ENCODE data around the gene SMAD7.
A peak's percentile ranks its signal among the peaks of the same experiment; 100 is the strongest.

The SMAD7 gene

GRCh38 chr18:48946329-48946835 lies 4.4 kb downstream of the SMAD7 start:
- DNase-seq (ENCODE audit: low spot score), result peak; percentile 47
- FAIRE-seq, result peak; percentile 52

- DNase-seq (ENCODE audit: low spot score) (no peak), FAIRE-seq (no peak)
Observed at GRCh38 chr18:48945953-48946217, 4.9 kb downstream of the SMAD7 start.

DNA sequence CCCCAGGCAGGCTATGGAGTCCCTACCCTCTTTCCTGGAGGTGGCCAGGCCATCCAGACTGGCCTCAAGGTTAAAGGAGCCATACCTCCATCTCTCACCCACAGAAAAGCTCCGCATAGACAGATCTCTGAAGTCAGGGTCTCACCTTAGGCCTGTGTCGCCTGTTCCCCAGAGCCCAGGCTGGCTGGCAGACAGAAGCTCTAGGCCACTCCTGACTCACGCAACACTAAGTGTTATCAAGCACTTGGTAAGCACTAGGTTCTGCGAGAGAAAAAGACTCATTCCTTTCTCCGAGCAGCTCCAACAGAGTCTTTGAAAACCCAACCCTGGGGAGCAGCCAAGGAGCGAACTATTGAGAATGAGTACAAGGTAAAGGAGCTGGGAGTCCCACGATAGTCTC lies 6.1 kb downstream of the SMAD7 start:
- FAIRE-seq (no peak), DNase-seq (ENCODE audit: low spot score) (peak; percentile 43)

DNA sequence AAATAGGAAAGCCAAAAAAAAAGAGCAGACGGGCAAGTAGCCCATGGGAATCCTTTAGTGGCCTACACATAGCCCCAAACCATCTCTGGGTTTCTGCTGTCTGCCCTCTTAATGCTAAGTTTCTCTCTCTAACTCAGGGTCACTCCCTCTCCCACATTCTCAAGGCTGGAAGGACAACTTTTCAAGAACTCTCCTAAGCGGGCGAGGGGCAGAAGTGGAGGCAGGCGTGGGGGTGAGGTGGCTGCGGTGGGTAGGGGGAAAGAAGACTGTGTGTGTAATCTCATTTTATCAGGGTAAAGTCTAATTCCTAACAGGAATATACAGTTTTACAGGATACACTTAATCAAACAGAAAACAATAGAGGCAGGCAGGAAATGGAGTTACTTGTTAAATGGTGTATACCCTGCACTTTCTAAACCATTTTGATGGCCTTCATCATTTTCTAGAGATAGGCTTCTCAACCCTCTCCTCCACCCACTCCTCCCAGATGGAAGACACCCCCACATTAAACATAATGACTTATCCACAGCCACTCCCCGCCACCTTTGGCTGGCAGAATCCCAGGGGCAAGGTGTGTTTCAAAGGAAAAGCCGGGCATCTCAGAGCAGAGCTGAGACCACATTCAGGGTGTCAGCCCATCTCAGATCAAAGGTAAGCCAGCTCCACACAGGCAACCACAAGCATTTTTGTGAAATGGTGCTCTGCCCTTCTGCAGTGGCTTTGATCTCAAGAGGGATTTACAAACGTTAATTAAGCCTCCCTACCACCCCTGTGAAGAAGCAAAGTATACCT lies 6.8 kb downstream of the SMAD7 start:
- FAIRE-seq, result no peak

DNA sequence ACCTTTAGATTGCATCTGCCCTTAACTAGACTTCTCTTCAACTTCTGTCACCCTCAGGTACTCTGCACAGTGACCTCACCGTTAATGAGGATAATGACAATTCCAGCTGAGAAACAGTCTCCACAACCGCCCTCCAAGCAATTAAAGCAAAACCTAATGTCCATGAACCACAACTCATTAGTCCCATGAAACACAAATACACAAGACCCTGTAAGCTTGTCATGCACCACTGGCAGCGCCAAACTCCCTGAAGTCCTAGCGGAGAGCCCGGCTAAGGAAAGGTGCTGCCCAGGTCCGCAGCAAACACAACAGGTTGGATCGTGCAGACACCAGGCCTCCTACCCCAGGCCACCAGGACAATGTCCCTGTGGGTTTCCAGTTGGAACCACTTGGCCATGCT lies 7.4 kb downstream of the SMAD7 start:
- FAIRE-seq, result no peak
- no peak for DNase-seq (ENCODE audit: low spot score)

More for the DNA sequence above, 6.8 kb downstream of the SMAD7 start:
- DNase-seq (ENCODE audit: low spot score), result no peak

DNA sequence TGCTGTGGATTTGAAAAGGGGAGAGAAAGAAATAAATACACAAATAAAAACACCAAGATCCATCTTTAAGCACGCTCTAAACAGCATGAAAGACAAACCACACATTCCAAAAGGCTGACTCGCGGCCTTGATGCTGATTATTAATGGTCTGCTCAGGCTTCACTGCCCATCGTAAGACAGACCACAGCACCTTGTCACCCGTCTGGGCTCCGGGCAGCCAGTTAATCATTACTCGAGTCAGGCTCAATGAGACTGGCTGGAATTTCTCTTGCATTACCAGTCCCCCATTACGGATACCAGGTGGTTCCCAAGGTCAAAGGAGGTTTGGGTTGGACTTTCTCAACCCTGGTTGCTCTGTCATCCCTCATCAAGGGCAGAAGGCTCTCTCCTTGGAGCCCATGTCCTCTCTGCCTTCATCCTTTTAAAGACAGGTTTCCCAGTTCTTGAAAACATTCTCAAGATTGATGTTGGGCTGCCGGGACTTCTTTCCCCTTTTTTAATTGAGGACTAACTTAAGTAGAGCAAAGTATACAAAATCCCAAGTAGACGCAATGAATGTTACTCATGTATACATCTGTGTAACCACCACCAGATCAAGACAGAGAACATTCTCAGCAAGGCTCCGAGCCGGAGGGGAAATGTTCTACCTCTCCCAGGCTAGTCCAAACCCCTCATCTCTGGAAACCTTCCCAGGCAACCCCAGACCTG lies 8.1 kb downstream of the SMAD7 start:
- FAIRE-seq (peak; percentile 98), DNase-seq (ENCODE audit: low spot score) (peak; percentile 99)

DNA sequence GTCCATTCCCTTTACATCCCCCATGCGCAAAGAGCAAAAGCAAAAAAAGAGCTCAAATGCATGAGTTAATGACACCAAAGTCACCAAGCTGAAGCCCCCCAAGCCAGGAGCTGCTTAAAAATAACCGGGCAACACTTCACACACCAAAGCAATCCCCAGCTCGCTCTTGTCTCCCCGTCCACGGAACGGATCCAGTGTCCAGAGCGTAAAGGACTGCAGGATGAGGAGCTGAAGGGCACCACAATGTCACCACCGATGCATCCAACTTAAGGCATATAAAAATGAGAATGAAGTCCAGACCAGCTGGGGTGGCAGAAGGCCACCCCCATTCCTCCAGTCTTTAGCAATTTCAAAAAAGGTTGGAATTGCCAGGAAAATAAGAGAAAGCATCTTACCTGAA lies 8.7 kb downstream of the SMAD7 start:
- no peak for DNase-seq (ENCODE audit: low spot score)

GRCh38 chr18:48941672-48942071 lies 9.1 kb downstream of the SMAD7 start:
- no peak for DNase-seq (ENCODE audit: low spot score)
- no peak for FAIRE-seq

More for the DNA sequence above, 8.7 kb downstream of the SMAD7 start:
- FAIRE-seq, result no peak

GRCh38 chr18:48940854-48941611 lies 9.7 kb downstream of the SMAD7 start:
- DNase-seq (ENCODE audit: low spot score), result peak; percentile 47
- FAIRE-seq, result no peak

- no peak for FAIRE-seq
- no peak for DNase-seq (ENCODE audit: low spot score)
Observed at GRCh38 chr18:48939205-48940097, 11.3 kb downstream of the SMAD7 start.

GRCh38 chr18:48938827-48939204 lies 11.9 kb downstream of the SMAD7 start:
- no peak for FAIRE-seq
- DNase-seq (ENCODE audit: low spot score), result no peak

DNA sequence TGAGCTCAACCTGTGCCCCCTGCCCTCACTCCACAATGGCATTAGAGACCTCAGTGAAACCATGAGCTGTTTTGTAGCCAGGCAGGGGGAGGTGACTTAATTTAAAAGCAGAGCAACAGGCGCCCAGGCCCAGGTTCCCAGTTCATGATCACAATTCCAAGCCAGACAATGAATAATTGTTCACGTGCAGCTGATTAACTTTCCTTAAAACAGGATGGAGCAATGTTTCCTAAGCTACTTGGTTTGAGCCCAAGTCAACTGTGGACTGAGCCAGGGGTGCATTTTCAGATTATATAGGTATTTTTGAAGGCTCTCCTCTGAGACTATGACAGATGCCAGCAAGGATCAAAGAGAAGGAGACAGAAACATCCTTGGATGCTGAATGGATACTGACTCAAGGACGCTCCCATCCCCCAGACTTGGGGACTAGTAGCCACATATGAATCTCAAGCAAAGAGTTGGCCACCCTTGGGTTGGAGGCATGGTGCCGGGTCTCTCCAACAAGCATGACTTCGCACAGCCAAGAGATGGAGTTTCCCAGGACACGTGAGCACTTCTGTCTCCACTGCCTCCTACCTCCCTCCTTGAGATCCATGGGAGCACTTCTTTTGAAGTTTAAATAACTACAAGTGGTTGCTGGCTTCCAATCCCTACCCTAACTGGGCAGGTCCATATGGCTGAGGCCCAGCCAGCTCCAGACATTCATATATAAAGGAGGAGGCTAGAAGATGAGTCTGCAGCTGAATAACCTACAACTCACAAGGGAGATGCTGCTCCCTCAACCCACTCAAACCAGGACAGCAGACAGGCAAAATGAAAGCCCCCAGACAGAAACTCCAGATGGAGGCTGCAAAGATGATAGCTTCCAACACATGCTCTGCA lies 12.7 kb downstream of the SMAD7 start:
- FAIRE-seq (no peak), DNase-seq (ENCODE audit: low spot score) (no peak)

GRCh38 chr18:48935433-48935774 lies 15.4 kb downstream of the SMAD7 start:
- FAIRE-seq (no peak), DNase-seq (ENCODE audit: low spot score) (no peak)

DNA sequence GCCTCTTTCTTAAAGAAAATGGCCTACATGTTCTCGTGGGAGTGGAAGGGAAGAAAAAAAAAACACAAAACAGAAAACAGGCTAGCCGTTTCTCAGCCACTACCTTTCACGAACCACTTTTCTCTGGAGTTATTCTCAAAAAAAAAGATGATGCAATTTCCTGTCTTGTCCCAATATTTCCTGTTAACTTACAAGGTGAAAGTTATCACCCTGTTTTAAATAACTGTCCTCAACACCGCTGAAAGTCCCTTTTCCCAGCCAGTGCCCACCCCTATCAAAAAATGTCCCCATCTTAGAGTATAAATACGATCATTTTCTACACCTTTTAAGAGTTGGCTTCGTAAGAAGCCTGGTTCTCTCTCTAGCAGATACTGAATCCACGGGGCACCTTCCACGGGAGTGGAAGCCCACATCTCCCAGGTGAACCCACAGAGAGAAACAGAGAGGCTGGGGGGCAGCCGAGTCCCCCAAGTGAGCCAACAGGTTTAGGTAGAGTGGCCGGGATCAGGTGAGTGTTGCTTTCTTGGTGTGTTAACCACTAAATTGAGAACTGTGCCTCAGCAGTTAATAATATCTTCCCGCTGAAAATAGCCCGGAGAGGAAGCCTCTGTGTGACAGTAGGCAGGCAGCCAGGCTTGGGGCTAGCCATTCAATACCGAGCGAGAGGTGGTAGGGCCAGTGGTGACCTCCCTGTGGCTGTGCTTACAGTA lies 15.9 kb downstream of the SMAD7 start:
- peak; percentile 70 for FAIRE-seq
- DNase-seq (ENCODE audit: low spot score), result peak; percentile 61

GRCh38 chr18:48934415-48934722 lies 16.4 kb downstream of the SMAD7 start:
- DNase-seq (ENCODE audit: low spot score) (no peak), FAIRE-seq (no peak)

DNA sequence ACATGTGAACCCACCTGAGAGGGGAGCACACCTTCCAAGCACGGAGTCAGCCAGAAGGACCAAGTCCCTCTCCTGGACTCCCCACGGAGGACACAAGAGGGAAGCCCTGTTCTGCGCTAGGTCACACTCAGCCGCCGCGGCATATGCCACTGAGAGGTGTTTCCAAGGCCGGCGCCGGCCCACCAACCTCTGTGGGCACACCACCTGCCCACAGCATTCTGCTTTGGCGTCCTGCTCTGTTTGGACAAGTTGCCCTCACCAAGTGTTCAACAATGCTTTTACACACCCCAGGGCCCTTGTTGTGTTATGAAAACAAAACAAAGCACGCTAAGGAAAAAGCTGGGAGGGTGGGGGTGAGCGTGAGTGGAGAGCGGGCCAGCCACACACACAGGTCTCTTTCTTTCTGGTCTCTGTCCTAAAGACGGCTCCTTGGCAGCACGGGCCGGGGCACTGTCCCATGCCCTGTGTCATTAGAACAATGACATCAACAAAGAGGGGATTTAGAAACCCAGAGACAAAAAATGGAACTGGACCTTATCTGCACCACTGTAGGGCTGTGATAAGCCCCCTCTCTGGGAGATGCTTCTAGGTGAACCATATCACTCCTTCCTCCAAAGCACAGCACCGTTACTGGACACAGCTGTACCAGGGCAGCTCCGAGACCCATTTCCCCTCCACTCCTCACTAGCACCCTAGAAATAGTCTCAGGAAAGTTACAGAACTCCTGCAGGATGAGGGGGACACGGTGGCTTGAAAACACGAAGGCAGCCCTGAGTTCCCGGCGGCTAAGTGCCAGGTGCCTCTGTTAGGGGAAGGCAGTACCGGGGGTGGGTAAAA lies 17.0 kb downstream of the SMAD7 start:
- FAIRE-seq, result no peak
- no peak for DNase-seq (ENCODE audit: low spot score)

- FAIRE-seq, result no peak
- peak; percentile 66 for DNase-seq (ENCODE audit: low spot score)
Observed at GRCh38 chr18:48932822-48933510, 17.8 kb downstream of the SMAD7 start.

GRCh38 chr18:48932462-48932818 lies 18.3 kb downstream of the SMAD7 start:
- no peak for DNase-seq (ENCODE audit: low spot score)
- FAIRE-seq, result no peak

Data from RCC 7860 (cell line).